Epithelial cell of esophagus (primary cell): ENCODE results near the gene LCA5.
"Not testable (repeated sequence)": the region's sequence is repeated elsewhere in the genome, so short reads cannot be mapped to it uniquely, and the experiment has no call there.

Experiments
- DNase-seq: peaks from one replicate; pipeline ENCODE4 v3.0.0; 2010; ENCODE audit warnings: low read depth
- H3K4me3 ChIP-seq: 2 replicates; pipeline ENCODE4 v1.5.1; 2011; ENCODE audit warnings: mild to moderate bottlenecking, low read length, control low read depth
- CTCF ChIP-seq: IDR thresholded peaks from 2 replicates; pipeline ENCODE4 v1.5.1; 2011; ENCODE audit warnings: low read depth, mild to moderate bottlenecking, low read length, control low read depth, inconsistent platforms; ENCODE audit not compliant: insufficient read depth; ENCODE audit errors: missing control alignments

Gene LCA5

GRCh38 chr6:79453558-79454042, 83.6 kb downstream of the LCA5 start:
- no peak for TF ChIP-seq CTCF
- H3K4me3 ChIP-seq: no peak overlapping the region
- DNase-seq: peak; percentile 95

GRCh38 chr6:79450984-79451383, 86.2 kb downstream of the LCA5 start:
- DNase-seq: no peak
- no peak overlapping the region for H3K4me3 ChIP-seq
- no peak for TF ChIP-seq CTCF

GRCh38 chr6:79446006-79446405, 91.2 kb downstream of the LCA5 start:
- H3K4me3 ChIP-seq: no peak overlapping the region
- no peak for DNase-seq
- no peak for TF ChIP-seq CTCF

GRCh38 chr6:79443876-79444275, 93.4 kb downstream of the LCA5 start:
- H3K4me3 ChIP-seq: not testable (repeated sequence)

GRCh38 chr6:79441192-79441591, 96.0 kb downstream of the LCA5 start:
- DNase-seq: peak; percentile 77
- H3K4me3 ChIP-seq: no peak overlapping the region
- TF ChIP-seq CTCF: no peak

More at GRCh38 chr6:79443876-79444275, 93.4 kb downstream of the LCA5 start:
- not testable (repeated sequence) for DNase-seq

- H3K4me3 ChIP-seq: no peak overlapping the region
- no peak for TF ChIP-seq CTCF
- no peak for DNase-seq
These were observed 96.6 kb downstream of the LCA5 start for GRCh38 chr6:79440598-79440997.

GRCh38 chr6:79438030-79438429, 99.2 kb downstream of the LCA5 start:
- no peak for DNase-seq
- H3K4me3 ChIP-seq: no peak overlapping the region

More at GRCh38 chr6:79438030-79438429, 99.2 kb downstream of the LCA5 start:
- TF ChIP-seq CTCF: no peak
